GM18951 (cell line): ENCODE results near the gene EMC9.

Experiments
- POLR2A ChIP-seq: IDR thresholded peaks from 4 replicates; pipeline ENCODE4 v1.6.1; 2011; ENCODE audit warnings: mild to moderate bottlenecking; ENCODE audit not compliant: insufficient read length, insufficient read depth; ENCODE audit errors: extremely low read depth
- in situ Hi-C: fragments of 300-500 bp; cut with MboI; formaldehyde crosslinking; loops from one replicate; pipeline ENCODE4 v1.12.0; 2022; ENCODE audit warnings: low sequenced_read_pairs, mixed read lengths, inconsistent platforms; ENCODE audit not compliant: unreplicated experiment

Gene EMC9, protein sequence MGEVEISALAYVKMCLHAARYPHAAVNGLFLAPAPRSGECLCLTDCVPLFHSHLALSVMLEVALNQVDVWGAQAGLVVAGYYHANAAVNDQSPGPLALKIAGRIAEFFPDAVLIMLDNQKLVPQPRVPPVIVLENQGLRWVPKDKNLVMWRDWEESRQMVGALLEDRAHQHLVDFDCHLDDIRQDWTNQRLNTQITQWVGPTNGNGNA

GRCh38 chr14:24141097-24141880 lies at the start of gene EMC9:
EMC9 (minus strand) TSS chr14:24141591; CDS start chr14:24141304, 287 bp downstream.
- TF ChIP-seq POLR2A = peak; percentile 93
- in situ Hi-C loops = no loop called here

- in situ Hi-C loops = no loop called here
- no peak for TF ChIP-seq POLR2A
Measured at GRCh38 chr14:24190416-24190815, 49.0 kb upstream of the EMC9 start.

GRCh38 chr14:24189460-24189859 lies 48.1 kb upstream of the EMC9 start:
- in situ Hi-C loops = no loop called here
- no peak for TF ChIP-seq POLR2A

GRCh38 chr14:24189059-24189375 lies 47.6 kb upstream of the EMC9 start:
- no peak for TF ChIP-seq POLR2A
- in situ Hi-C loops = no loop called here

- in situ Hi-C loops = no loop called here
- TF ChIP-seq POLR2A = peak; percentile 91
Measured at GRCh38 chr14:24188251-24189058, 47.1 kb upstream of the EMC9 start, which contains the start of gene IPO4. IPO4 (minus strand) TSS chr14:24188816; CDS start chr14:24188787, 29 bp downstream.

DNA sequence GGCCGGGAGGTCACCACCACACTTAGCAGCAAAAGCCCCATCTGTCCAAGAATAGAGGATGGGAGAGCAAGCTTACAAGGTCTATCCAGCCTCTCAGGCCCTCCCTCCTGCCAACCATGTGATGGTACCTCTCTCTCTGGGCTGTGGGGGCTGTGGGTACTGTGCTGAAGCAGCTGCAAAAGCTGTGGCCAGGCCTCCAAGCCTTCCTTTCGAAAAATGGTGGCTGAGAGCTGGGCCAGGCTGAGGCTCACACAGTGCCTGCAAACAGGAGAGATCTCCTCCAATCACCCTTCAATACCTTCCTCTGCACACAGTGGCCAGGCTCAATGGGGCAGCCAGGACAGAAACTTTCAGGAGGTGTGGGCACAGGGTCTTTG lies 46.1 kb upstream of the EMC9 start:
- TF ChIP-seq POLR2A = no peak
- in situ Hi-C loops = no loop called here

DNA sequence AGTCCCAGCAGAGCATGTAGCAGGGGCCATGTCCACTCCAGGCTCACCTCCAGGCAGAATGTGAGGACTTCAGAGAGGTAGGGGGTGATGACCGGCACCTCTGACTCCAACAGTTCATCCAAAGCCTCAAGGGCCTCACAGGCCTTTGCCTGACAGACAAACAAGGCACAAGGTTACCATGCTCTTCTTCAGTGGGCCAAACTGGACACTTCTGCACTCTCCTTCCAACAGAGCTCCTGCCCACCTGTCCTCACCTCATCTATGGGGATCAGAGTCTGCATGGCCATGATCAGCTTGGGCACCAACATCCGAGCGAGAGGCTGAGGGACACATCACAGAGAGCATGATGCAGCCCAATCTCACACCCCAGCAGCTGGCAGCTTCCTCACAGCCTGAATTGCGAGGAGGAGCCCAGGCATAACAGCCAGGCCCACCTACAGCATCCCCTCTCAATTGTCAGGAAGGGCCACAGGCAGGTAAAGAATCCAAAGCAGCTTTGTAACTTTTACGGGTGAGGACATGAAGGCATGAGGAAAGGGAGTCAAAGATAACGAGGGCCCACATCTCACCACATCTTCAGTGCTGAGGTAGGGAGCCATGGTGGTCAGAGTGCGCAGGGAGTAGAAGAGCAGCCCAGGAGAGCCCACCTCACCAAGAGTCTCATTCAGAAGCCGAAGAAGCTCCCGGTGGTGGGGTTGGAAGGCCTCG lies 45.6 kb upstream of the EMC9 start:
- in situ Hi-C loops = no loop called here
- no peak for TF ChIP-seq POLR2A

DNA sequence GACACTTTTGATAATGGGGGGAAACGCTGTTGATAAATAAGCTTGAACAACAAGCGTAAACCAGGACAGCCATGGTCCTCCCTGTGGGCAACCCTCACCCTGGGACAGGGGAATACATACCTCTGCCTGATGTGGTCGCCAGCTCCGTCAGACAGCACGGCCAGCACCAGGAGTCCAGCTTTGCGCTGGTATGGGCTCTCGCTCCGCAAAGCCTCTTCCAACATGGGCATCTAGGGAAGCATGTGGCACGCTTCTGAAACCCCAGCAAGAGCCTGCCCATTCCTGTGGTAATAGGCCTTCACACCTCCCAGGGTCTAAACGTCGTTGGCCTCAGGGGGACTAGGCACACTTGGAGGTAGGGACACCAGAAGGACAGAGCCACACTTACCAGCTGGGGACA lies 44.4 kb upstream of the EMC9 start:
- in situ Hi-C loops = no loop called here
- no peak for TF ChIP-seq POLR2A

GRCh38 chr14:24185026-24185425 lies 43.6 kb upstream of the EMC9 start:
- in situ Hi-C loops = no loop called here

GRCh38 chr14:24184104-24184970 lies 42.9 kb upstream of the EMC9 start:
- no peak for TF ChIP-seq POLR2A
- in situ Hi-C loops = no loop called here

More at GRCh38 chr14:24185026-24185425, 43.6 kb upstream of the EMC9 start:
- no peak for TF ChIP-seq POLR2A

DNA sequence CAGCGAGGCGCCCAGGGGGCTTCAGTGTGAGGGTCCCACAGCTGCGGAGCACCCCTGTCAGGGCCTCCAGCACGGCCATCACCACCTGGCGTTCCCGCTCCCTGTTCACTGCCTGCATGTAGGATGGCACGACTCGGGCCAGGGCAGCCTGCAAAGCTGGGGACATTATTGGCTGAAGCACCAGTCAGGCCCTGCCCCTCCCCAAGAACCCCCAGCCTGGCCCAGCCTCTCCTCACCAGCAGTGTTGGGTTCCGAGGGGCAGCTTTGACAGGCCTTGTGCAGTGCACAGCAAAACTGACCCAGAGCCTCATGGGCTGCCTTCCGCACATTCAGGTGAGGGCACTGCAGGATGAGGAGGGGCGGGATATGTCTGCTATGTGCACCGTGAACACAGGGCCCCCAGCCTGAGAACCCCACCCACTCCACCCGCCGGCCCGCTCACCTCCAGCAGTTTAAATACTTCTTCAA lies 41.7 kb upstream of the EMC9 start:
- TF ChIP-seq POLR2A = no peak
- in situ Hi-C loops = no loop called here
